ENCODE results near the gene RPS19BP1.

DNA sequence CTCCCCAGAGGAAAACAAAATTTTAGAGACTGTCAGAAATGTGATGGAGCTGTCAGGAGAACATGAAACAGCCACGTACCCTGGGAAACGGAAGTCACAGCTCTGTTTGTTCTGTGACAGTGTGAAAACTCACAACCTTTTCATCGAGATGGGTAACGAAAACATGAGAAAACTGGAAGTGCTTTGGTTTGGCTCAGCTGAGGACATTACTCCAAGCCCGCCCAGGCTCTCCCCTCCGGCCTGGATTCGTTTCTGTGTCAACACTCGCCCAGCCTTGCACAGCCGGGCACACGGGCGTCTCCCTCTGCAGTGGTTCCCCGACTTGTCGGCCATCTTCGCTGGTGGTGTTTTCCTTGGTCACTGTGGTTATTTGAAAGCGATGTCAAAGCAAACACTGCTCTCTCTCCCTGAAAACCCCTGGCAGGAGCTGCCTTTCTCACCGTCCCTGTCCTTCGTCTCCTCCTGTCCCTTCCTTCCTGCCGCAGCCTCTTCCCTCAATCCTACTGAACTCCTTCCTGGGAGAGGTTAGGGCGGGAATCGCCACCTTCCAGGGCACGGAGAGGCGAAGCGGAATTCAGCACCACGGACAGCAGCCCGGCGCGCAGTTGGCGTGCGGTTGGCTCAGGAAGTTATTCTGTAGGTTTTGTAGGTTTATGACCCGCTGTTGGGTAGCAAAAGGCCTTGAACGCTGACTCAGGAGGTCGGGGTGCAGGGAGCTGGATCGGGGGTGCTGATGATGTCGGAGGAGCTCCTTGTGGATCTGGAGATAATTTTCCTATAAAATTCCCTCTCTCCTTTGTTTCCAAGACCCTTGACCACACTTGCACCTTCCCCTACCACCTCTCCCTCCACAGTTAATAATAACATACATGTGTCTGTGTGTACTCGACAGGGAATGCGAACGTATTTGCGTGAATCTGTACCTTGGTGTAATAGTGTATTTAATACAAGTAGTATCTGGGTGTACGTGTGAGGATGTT lies 13.1 kb upstream of the RPS19BP1 start:
- TF ChIP-seq EZH2phosphoT487 (conservative IDR thresholded peaks at IDR 0.05; ENCODE audit: low read length) (no peak), CTCF (IDR thresholded peaks at IDR 0.05; ENCODE audit: insufficient read depth, low read length, poor library complexity, severe bottlenecking) (no peak)
